Hindlimb muscle (tissue), 1 donor: ENCODE measurements around the gene MBD2. TPM values are rescaled to one million over a fixed set of nuclear protein-coding genes. Genes with fewer than 3 reads are reported as not detected.
"Not testable (repeated sequence)": the region's sequence is repeated elsewhere in the genome, so short reads cannot be mapped to it uniquely, and the experiment has no call there.

ENCODE experiments used
- DNase-seq: peaks from one replicate; pipeline ENCODE4 v3.0.0-alpha.2; 2013
- polyA plus RNA-seq: library from polyadenylated mRNA; unstranded; fragments of 120-200 nt; gene quantifications from one replicate; pipeline ENCODE4 v1.2.1, GENCODE V29; 2013; ENCODE audit not compliant: insufficient read length

The MBD2 gene
- polyA plus RNA-seq, 1 donor = 38.9 TPM

GRCh38 chr18:54148678-54149077 lies 75.8 kb downstream of the MBD2 start:
- no peak for DNase-seq

- DNase-seq = no peak
These were observed 76.3 kb downstream of the MBD2 start for GRCh38 chr18:54148151-54148550.

- DNase-seq = no peak
These were observed 77.0 kb downstream of the MBD2 start for GRCh38 chr18:54147439-54147838.

GRCh38 chr18:54141041-54141608 lies 83.3 kb downstream of the MBD2 start:
- no peak for DNase-seq

- no peak for DNase-seq
These were observed 83.8 kb downstream of the MBD2 start for GRCh38 chr18:54140641-54141040.

- DNase-seq = no peak
These were observed 89.3 kb downstream of the MBD2 start for GRCh38 chr18:54135216-54135615.

- DNase-seq = no peak
These were observed 90.4 kb downstream of the MBD2 start for GRCh38 chr18:54134053-54134452.

- DNase-seq = no peak
These were observed 93.8 kb downstream of the MBD2 start for GRCh38 chr18:54130631-54131030.

- no peak for DNase-seq
These were observed 94.3 kb downstream of the MBD2 start for GRCh38 chr18:54130177-54130576.

GRCh38 chr18:54129448-54130067 lies 94.9 kb downstream of the MBD2 start:
- no peak for DNase-seq

- DNase-seq = peak; percentile 29
These were observed 96.6 kb downstream of the MBD2 start for GRCh38 chr18:54127759-54128378.

GRCh38 chr18:54125429-54125828 lies 99.0 kb downstream of the MBD2 start:
- no peak for DNase-seq

- DNase-seq = not testable (repeated sequence)
These were observed 100.6 kb downstream of the MBD2 start for GRCh38 chr18:54123720-54124440.

GRCh38 chr18:54119524-54120019 lies 104.9 kb downstream of the MBD2 start:
- DNase-seq = peak; percentile 48

GRCh38 chr18:54117853-54118773 lies 106.4 kb downstream of the MBD2 start:
- DNase-seq = no peak

- DNase-seq = no peak
These were observed 107.8 kb downstream of the MBD2 start for GRCh38 chr18:54116541-54117257.

GRCh38 chr18:54112356-54112755 lies 112.1 kb downstream of the MBD2 start:
- DNase-seq = no peak

GRCh38 chr18:54109131-54109683 lies 115.3 kb downstream of the MBD2 start:
- no peak for DNase-seq

- no peak for DNase-seq
These were observed 122.3 kb downstream of the MBD2 start for GRCh38 chr18:54102123-54102522.
